Neural cell (in vitro differentiated cells): ENCODE results near the gene NPAS3. TPM values are rescaled to one million over a fixed set of nuclear protein-coding genes. Genes with fewer than 3 reads are reported as not detected.

Experiments
- H2AFZ ChIP-seq: fragments of 200-600, 300-800 bp; sonication (generic), shearing (Covaris generic); 2 replicates; pipeline ENCODE4 v1.6.0; 2014; ENCODE audit warnings: low read depth, mild to moderate bottlenecking, antibody characterized with exemption, low read length, moderate library complexity
- H3F3A ChIP-seq: fragments of 200-600 bp; shearing (Covaris generic); 2 replicates; pipeline ENCODE4 v1.6.1; 2016; ENCODE audit warnings: mild to moderate bottlenecking, moderate library complexity, mixed read lengths, antibody characterized with exemption, low read length; ENCODE audit not compliant: insufficient read depth, poor library complexity, severe bottlenecking
- H3K27ac ChIP-seq: fragments of 200-600, 300-800 bp; sonication (generic), shearing (Covaris generic); 2 replicates; pipeline ENCODE4 v1.5.1; 2014; ENCODE audit warnings: mild to moderate bottlenecking, low read length, moderate library complexity
- H3K27me3 ChIP-seq: fragments of 300-800, 200-600 bp; sonication (generic), shearing (Covaris generic); 2 replicates; pipeline ENCODE4 v1.6.0; 2014; ENCODE audit warnings: mild to moderate bottlenecking, low read depth, low read length, moderate library complexity; ENCODE audit not compliant: insufficient read depth
- H3K36me3 ChIP-seq: fragments of 300-800, 200-600 bp; sonication (generic), shearing (Covaris generic); 2 replicates; pipeline ENCODE4 v1.5.1; 2014; ENCODE audit warnings: mild to moderate bottlenecking, antibody characterized with exemption, low read length, moderate library complexity; ENCODE audit not compliant: insufficient read depth
- H3K4me2 ChIP-seq: fragments of 300-800, 200-600 bp; sonication (generic), shearing (Covaris generic); 2 replicates; pipeline ENCODE4 v1.6.0; 2014; ENCODE audit warnings: mild to moderate bottlenecking, low read length
- H3K4me3 ChIP-seq: fragments of 300-800, 200-600 bp; sonication (generic), shearing (Covaris generic); 2 replicates; pipeline ENCODE4 v1.5.1; 2014; ENCODE audit warnings: mild to moderate bottlenecking, low read length, moderate library complexity
- H3K79me2 ChIP-seq: fragments of 200-600 bp; shearing (Covaris generic); replicated peaks from 2 replicates; pipeline ENCODE4 v1.6.0; 2014; ENCODE audit warnings: mild to moderate bottlenecking, low read length, moderate library complexity; ENCODE audit not compliant: insufficient read depth
- H3K9ac ChIP-seq: fragments of 300-800, 200-600 bp; sonication (generic), shearing (Covaris generic); 2 replicates; pipeline ENCODE4 v1.6.1; 2016; ENCODE audit warnings: mild to moderate bottlenecking, low read length, mixed read lengths
- H3K9me2 ChIP-seq: fragments of 200-600 bp; shearing (Covaris generic); 2 replicates; pipeline ENCODE4 v1.6.1; 2016; ENCODE audit warnings: mild to moderate bottlenecking, low read length, mixed read lengths; ENCODE audit not compliant: insufficient read depth
- H3K9me3 ChIP-seq: fragments of 200-600, 300-800 bp; sonication (generic), shearing (Covaris generic); 2 replicates; pipeline ENCODE4 v1.6.1; 2016; ENCODE audit warnings: mild to moderate bottlenecking, mixed run types, low read length, moderate library complexity, mixed read lengths
- H4K20me1 ChIP-seq: fragments of 200-600 bp; shearing (Covaris generic); 2 replicates; pipeline ENCODE4 v1.6.1; 2016; ENCODE audit warnings: mild to moderate bottlenecking, mixed run types; ENCODE audit not compliant: insufficient read depth
- CTCF ChIP-seq: fragments of 450-650 bp; IDR thresholded peaks from 2 replicates; pipeline ENCODE4 v1.5.1; 2014; ENCODE audit warnings: antibody characterized with exemption, mild to moderate bottlenecking, moderate library complexity; ENCODE audit not compliant: poor library complexity, severe bottlenecking
- EP300 ChIP-seq: fragments of 450-650 bp; conservative IDR thresholded peaks from 2 replicates; pipeline ENCODE4 v1.6.1; 2014; ENCODE audit warnings: antibody characterized with exemption, mild to moderate bottlenecking, moderate library complexity; ENCODE audit not compliant: poor library complexity, severe bottlenecking
- EZH2 ChIP-seq: fragments of 200-600, 300-800 bp; shearing (Covaris generic), sonication (generic); IDR thresholded peaks from 2 replicates; pipeline ENCODE4 v1.6.1; 2014; ENCODE audit warnings: antibody characterized with exemption, low read length, borderline replicate concordance, mild to moderate bottlenecking; ENCODE audit not compliant: insufficient read depth, poor library complexity, severe bottlenecking
- MXI1 ChIP-seq: fragments of 450-650 bp; conservative IDR thresholded peaks from 2 replicates; pipeline ENCODE4 v1.6.1; 2014; ENCODE audit warnings: antibody characterized with exemption, mild to moderate bottlenecking; ENCODE audit not compliant: poor library complexity, severe bottlenecking
- POLR2AphosphoS5 ChIP-seq: IDR thresholded peaks from 2 replicates; pipeline ENCODE4 v1.6.1; 2012
- RAD21 ChIP-seq: fragments of 450-650 bp; conservative IDR thresholded peaks from 2 replicates; pipeline ENCODE4 v1.6.1; 2014; ENCODE audit warnings: antibody characterized with exemption, mild to moderate bottlenecking, moderate library complexity
- REST ChIP-seq: IDR thresholded peaks from 2 replicates; pipeline ENCODE4 v1.6.1; 2012; ENCODE audit warnings: borderline replicate concordance
- SMC3 ChIP-seq: fragments of 450-650 bp; conservative IDR thresholded peaks from 2 replicates; pipeline ENCODE4 v1.6.1; 2014; ENCODE audit warnings: antibody characterized with exemption, mild to moderate bottlenecking, moderate library complexity; ENCODE audit not compliant: poor library complexity
- TAF1 ChIP-seq: IDR thresholded peaks from 2 replicates; pipeline ENCODE4 v1.6.1; 2012; ENCODE audit warnings: low read depth
- polyA plus RNA-seq: library from polyadenylated mRNA; depleted of rRNA; stranded (reverse); fragments of >200 nt; gene quantifications from 2 replicates; pipeline ENCODE4 v1.2.3, GENCODE V29; 2014

NPAS3 gene
- polyA plus RNA-seq, 1 donor from 2014 or later, result 1.3 TPM

GRCh38 chr14:33516898-33517436, 578.3 kb downstream of the NPAS3 start:
- no peak overlapping the region for H3K4me2 ChIP-seq
- H2AFZ ChIP-seq, result no peak overlapping the region
- no peak overlapping the region for H3K9ac ChIP-seq
- no peaks in the 10 kb centered on the region for H3K36me3 ChIP-seq
- H3K4me3 ChIP-seq, result no peak overlapping the region
- no peaks in the 10 kb centered on the region for H3F3A ChIP-seq
- no peaks in the 10 kb centered on the region for H4K20me1 ChIP-seq
- no peak overlapping the region for H3K27ac ChIP-seq
- TF ChIP-seq CTCF, result no peak
- no peak for TF ChIP-seq EP300
- no peak for TF ChIP-seq RAD21
- no peak for TF ChIP-seq TAF1
- no peak for TF ChIP-seq EZH2
- TF ChIP-seq MXI1, result no peak
- TF ChIP-seq POLR2AphosphoS5, result no peak
- no peaks in the 10 kb centered on the region for H3K27me3 ChIP-seq
- H3K9me2 ChIP-seq, result no peaks in the 10 kb centered on the region
- H3K9me3 ChIP-seq, result no peaks in the 10 kb centered on the region
- H3K79me2 ChIP-seq, result no peaks in the 10 kb centered on the region

GRCh38 chr14:33521192-33521591, 582.5 kb downstream of the NPAS3 start:
- peak; percentile 50 for TF ChIP-seq POLR2AphosphoS5
- TF ChIP-seq SMC3, result no peak
- TF ChIP-seq EP300, result no peak
- no peak for TF ChIP-seq MXI1
- H4K20me1 ChIP-seq, result no peaks in the 10 kb centered on the region
- H2AFZ ChIP-seq, result no peak overlapping the region
- H3K79me2 ChIP-seq, result no peaks in the 10 kb centered on the region
- H3K27me3 ChIP-seq, result no peaks in the 10 kb centered on the region
- H3K4me2 ChIP-seq, result no peak overlapping the region
- H3K36me3 ChIP-seq, result no peaks in the 10 kb centered on the region
- H3F3A ChIP-seq, result no peaks in the 10 kb centered on the region
- no peak overlapping the region for H3K9ac ChIP-seq
- H3K4me3 ChIP-seq, result no peak overlapping the region
- peak overlapping the region; percentile 13 for H3K27ac ChIP-seq
- no peaks in the 10 kb centered on the region for H3K9me3 ChIP-seq
- no peaks in the 10 kb centered on the region for H3K9me2 ChIP-seq

GRCh38 chr14:33524244-33524643, 585.6 kb downstream of the NPAS3 start:
- no peaks in the 10 kb centered on the region for H3K9me2 ChIP-seq
- no peak overlapping the region for H3K27ac ChIP-seq
- H3K4me3 ChIP-seq, result no peak overlapping the region
- no peaks in the 10 kb centered on the region for H4K20me1 ChIP-seq
- no peaks in the 10 kb centered on the region for H3K79me2 ChIP-seq
- H3K9me3 ChIP-seq, result no peaks in the 10 kb centered on the region
- no peak overlapping the region for H2AFZ ChIP-seq
- no peaks in the 10 kb centered on the region for H3K36me3 ChIP-seq
- TF ChIP-seq REST, result no peak
- no peak for TF ChIP-seq EZH2
- TF ChIP-seq MXI1, result no peak
- no peak for TF ChIP-seq CTCF
- no peak for TF ChIP-seq SMC3
- no peak for TF ChIP-seq POLR2AphosphoS5
- no peak for TF ChIP-seq TAF1
- TF ChIP-seq EP300, result no peak
- TF ChIP-seq RAD21, result no peak
- H3K4me2 ChIP-seq, result no peak overlapping the region
- no peaks in the 10 kb centered on the region for H3F3A ChIP-seq
- H3K27me3 ChIP-seq, result no peaks in the 10 kb centered on the region
- H3K9ac ChIP-seq, result no peak overlapping the region
